HTERT RPE-1 (cell line): Measurements from ENCODE around the gene PTTG1.

ENCODE experiments used
- in situ Hi-C: fragments of 300-500 bp; cut with MboI; formaldehyde crosslinking; loops from 4 replicates; pipeline ENCODE4 v1.14.3; 2020; ENCODE audit warnings: low sequenced_read_pairs

Gene PTTG1

GRCh38 chr5:160452795-160453194 is 31.1 kb downstream of the PTTG1 start:
- in situ Hi-C loops, result no loop called here

DNA sequence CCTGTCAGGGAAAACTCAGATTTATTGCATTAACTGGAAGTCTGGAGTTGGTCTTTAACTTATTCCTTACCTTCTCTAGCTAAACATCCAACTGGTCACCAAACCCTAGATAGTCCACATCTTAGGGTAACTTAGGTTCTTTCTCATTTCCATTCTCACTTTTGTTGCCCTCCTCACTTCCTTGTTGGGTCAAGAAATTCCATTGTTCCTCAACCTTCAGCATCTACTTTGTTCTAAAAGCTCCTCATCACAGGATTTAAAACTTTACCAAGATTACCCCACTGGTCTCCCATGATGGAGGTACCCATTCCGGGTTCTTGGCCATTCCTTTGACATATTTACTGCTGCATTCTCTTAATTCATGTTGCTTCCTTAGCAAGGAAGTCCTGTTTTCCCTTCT is 32.1 kb downstream of the PTTG1 start:
- in situ Hi-C loops, result no loop called here

GRCh38 chr5:160455600-160455999 is 33.9 kb downstream of the PTTG1 start:
- in situ Hi-C loops, result no loop called here

DNA sequence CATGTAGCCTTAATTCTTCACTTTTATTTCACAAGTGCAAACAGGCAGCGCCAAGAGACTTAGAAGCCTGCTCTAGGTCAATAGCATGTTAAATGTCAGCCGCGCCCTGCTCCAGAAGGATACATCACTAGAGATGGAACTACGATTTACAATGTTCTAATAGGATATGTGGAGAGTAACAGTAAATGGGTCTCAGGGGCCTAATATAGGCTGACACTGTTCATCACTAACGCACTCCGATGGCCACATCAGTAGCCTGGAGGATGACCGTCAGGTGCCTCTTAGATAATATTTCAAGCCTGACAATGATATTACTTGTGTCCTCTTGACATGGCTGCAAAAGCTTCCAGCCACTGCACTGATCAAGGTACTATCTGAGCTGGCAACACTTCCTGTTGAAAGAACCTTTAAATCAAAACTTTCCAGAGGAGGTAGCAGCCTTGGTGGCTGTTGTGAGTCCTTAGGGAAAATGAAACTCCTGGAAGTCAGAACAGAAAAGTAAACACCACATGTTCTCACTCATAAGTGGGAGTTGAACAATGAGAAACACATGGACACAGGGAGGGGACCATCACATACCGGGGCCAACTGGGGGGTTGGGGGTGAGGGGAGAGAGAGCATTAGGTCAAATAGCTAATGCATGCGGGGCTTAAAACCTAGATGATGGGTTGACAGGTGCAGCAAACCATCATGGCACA is 35.0 kb downstream of the PTTG1 start:
- in situ Hi-C loops, result no loop called here

DNA sequence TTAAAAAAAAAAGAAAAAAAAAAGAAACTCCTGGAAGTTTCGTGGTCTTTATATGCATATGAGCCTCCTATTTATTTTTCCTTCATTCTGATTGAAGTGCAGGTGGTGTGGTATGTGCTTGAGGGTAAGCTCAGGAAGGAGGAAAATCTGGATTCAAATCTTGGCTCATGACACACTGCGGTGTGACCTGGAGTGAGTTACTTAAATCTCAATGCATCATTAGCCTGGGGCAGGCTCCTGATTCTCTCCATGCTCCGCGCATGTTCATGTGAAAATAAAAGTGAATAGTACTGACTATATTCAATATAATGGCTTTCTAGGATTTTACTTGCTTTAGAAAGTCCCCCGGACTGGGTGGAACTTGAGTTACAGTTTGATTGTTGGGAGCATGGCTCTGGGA is 35.6 kb downstream of the PTTG1 start:
- in situ Hi-C loops, result no loop called here

DNA sequence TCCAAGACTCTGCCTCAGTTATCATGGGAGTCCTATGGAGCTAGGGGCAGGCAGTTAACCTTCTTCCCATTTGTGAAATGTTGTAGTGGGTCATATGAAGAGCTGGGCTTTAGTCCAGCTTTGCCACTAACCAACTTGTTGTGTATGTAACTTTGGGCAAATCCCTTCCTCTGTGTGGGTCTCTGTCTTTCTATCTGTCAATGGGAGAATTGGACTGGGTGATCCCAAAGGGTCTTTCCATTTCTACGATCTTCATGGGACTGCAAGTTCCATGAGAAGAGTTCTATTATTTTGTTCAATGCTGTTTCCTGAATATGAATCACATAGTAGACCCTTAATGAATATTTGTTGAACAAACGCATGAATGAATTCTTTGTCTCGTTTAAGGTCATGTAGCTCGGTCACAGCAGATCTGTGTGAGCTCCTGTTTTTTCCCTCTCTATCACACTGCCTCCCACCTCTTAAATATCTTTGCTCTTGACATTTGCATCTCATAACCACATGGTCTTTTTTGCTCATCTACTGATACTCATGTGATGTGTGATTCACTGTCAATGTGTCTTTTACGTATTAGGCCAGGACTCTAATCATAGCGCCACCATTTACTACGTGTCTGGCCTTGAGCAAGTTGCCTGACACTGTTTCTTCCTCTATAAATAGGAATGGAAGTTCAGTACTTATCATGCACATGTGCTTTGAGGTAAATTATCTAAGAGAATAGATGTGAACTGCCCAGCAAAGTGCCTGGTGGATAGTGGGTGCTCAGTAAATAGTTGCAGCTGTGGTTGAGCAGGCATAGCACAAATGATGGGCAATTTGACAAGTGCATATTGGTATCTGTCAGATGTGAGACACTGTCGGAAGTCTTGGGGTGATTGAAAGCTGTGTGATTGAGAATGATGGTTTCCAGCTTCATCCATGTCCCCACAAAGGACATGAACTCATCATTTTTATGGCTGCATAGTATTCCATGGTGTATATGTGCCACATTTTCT is 37.4 kb downstream of the PTTG1 start:
- in situ Hi-C loops, result no loop called here

GRCh38 chr5:160460377-160461049 is 38.9 kb downstream of the PTTG1 start:
- in situ Hi-C loops, result no loop called here

DNA sequence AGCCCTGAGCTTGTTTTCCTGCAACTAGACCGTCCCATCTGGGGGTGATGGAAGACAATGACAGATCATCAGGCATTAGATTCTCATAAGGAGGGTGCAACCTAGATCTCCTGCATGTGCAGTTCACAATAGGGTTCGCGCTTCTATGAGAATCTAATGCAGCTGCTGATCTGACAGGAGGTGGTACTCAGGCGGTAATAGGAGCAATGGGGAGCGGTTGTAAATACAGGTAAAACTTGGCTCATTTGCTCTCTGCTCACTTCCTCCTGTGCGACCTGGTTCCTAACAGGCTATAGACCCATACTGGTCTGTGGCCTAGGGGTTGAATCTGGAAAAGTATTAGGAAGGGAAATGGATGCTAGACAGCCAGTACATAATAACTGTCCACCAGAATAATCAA is 39.7 kb downstream of the PTTG1 start:
- in situ Hi-C loops, result no loop called here

DNA sequence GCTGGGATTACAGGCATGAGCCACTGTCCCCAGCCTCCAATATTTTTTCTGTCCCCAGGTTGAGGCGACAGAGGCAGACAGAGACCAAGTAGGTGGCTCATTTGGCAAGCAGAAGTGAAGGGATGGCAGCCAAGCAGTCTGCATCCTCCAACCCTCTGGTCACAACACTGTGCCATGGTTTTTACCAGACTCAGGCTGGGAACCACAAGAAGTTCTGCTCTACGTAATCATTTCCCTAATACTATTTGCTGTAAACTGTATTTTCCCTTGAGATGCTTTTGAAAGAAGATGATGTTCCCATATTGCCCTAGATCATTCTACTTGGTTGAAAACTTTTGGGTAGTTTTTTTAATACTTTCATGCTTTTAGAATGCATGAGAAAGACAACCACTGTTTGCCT is 40.5 kb downstream of the PTTG1 start:
- in situ Hi-C loops, result no loop called here

DNA sequence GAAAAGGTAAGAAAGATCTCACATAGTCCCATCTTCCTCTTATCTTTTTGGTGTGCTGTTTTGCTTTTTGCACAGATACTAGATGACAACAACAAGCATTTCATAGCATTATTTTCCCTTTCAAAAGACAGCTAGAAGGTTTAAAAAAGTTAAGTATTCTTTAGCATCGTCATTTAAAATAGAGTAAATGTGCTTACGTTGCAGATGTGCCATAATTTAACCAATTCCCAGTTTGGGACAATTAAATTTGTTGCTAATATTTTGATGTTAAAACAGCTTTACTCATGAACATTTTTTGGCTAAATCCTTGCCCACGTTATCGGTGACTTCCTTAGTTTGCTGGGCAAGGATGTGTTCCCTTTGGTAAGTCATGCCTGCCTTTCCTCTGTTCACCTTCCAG is 41.6 kb downstream of the PTTG1 start:
- in situ Hi-C loops, result no loop called here

- in situ Hi-C loops, result no loop called here
Measured at GRCh38 chr5:160463740-160464465, 42.2 kb downstream of the PTTG1 start.

GRCh38 chr5:160464466-160464797 is 42.8 kb downstream of the PTTG1 start:
- in situ Hi-C loops, result no loop called here

GRCh38 chr5:160466116-160466515 is 44.5 kb downstream of the PTTG1 start:
- in situ Hi-C loops, result no loop called here

GRCh38 chr5:160466889-160467554 is 45.4 kb downstream of the PTTG1 start:
- in situ Hi-C loops, result no loop called here

DNA sequence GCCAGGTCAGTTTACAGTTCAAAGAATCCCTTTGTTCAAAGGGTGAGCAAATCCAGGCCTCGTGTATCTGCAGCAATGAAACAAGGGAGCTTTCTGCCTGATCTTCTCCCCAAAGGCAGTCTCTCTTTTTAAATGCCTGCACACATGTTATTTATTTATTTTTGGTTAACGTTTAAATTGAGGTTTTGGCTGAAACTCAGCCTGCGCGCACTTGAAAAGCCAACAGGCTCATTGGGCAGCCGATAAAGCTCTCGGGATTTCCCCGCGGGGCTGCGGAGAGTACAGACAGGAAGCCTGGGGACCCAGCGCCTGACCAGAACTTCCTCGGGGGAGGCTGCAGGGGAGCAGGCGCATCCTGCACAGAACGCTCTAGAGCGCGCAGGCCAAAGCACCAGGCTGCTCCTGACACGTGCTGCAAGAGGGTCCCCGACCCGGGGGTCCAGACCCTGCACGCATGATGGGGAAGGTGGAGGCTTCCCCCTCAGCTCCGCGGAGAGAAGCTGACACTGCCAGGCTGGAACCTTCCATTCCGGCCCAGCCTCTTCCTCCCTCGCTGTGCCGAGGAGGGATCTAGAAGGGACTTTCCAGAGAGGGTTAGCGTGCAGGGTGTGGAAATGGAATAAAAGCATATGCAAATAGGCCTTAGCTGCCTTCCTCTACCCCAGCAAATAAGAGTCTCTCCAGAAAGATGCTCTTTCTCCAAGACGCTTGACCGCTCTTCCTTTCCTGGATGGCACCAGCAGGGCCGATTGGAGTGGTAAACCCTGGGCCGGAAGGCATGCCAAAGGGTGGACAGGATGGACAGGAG is 46.1 kb downstream of the PTTG1 start:
- in situ Hi-C loops, result no loop called here

DNA sequence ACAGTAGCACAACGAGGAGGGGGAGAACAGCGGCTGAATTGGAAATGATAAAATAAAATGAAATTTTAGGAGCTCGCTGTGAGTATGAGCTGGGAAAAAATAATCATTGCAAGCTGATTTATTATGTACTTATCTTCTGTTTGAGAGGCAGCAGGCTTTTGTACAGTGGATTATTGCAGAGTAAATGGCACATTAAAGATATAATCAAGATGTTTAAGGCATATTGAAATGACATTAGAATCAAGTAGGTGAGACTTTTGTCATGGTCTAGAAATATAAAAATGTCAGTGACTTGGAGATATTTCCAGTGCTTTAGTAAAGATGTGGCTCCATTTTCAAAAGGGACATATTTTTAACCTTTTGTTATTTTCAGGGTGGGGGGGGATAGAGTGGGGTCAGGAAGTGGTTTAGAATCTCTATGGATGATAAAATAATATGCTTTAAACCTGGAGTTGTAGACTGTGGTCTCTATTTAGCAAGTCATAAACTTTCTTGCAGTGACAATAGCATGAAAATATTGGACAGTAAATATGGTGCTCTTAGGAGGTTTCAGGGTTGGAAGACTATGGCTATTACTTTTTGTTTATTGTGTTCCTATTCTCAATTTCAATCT is 46.8 kb downstream of the PTTG1 start:
- in situ Hi-C loops, result no loop called here

- in situ Hi-C loops, result no loop called here
Measured at GRCh38 chr5:160469156-160470144, 47.8 kb downstream of the PTTG1 start.
